ENCODE data around the gene ZACN. TPM values are rescaled to one million over a fixed set of nuclear protein-coding genes. Genes with fewer than 3 reads are reported as not detected.

The ZACN gene
- total RNA-seq, 1 donor from 2014 or later: 14.1 TPM

- Mint-ChIP-seq H3K36me3 (ENCODE audit: low read depth) (peaks cover 27% of the 10 kb centered on the region), H3K27ac (no peak overlapping the region), H3K4me1 (ENCODE audit: low read depth) (peaks cover 6% of the 10 kb centered on the region), H3K4me3 (ENCODE audit: low read depth) (no peak overlapping the region), H3K27me3 (ENCODE audit: low read depth) (peaks cover 31% of the 10 kb centered on the region), H3K9me3 (no peaks in the 10 kb centered on the region)
- DNase-seq (ENCODE audit: low spot score): no peak
- intact Hi-C loops (cut with micrococcal nuclease): no loop called here
Observed at GRCh38 chr17:76080768-76081287, 1.8 kb downstream of the ZACN start.

GRCh38 chr17:76081295-76082210 is 2.6 kb downstream of the ZACN start:
- Mint-ChIP-seq H3K27ac (no peak overlapping the region), H3K27me3 (ENCODE audit: low read depth) (peaks cover 24% of the 10 kb centered on the region), H3K4me3 (ENCODE audit: low read depth) (no peak overlapping the region), H3K9me3 (no peaks in the 10 kb centered on the region), H3K4me1 (ENCODE audit: low read depth) (peaks cover 3% of the 10 kb centered on the region), H3K36me3 (ENCODE audit: low read depth) (peaks cover 29% of the 10 kb centered on the region)
- no peak for DNase-seq (ENCODE audit: low spot score)
- intact Hi-C loops (cut with micrococcal nuclease): no loop called here

DNA sequence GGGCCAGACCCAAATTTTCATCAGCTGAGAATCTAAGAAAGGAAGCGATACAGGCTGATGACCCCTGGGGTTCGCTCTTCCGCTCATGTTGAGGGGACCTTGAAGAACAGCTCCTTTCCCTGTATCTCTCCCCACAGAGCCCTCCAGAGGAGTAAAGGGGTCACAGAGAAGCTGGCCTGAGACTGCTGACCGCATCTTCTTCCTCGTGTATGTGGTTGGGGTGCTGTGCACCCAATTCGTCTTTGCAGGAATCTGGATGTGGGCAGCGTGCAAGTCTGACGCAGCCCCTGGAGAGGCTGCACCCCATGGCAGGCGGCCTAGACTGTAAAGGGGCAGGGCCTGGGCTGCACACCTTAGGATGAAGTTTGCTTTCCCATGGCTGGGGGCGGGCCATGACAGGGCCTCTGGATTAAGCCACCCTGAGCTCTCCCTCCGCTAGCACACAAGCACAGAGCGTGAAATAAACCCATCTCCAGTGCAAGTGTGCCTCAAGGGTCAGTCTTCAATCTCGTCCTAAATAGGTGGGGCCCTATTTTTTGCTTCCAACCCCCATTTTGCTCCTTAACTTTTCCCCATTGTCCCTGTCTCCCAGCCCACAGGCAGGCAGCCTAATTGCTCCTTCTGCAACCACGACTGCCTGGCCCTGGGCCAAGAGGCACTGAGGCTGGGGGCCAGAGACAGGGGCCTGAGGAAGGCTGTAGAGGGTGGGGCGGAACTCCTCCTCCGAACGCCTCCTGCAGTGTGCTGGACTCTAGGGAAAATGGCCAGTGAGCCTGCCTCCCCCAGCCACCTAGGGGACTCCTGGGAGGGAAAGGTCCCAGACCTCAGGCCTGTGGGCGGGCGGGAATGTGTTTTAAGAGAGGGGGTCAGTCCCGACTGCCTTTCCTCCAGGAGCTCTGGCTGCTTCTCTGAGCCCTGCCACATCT is 3.6 kb downstream of the ZACN start:
- no peak overlapping the region for H3K27ac Mint-ChIP-seq
- intact Hi-C loops (cut with micrococcal nuclease): no loop called here
- H3K36me3 Mint-ChIP-seq (ENCODE audit: low read depth): peaks cover 28% of the 10 kb centered on the region
- DNase-seq (ENCODE audit: low spot score): no peak
- no peaks in the 10 kb centered on the region for H3K9me3 Mint-ChIP-seq
- no peaks in the 10 kb centered on the region for H3K4me1 Mint-ChIP-seq (ENCODE audit: low read depth)
- H3K27me3 Mint-ChIP-seq (ENCODE audit: low read depth): peaks cover 14% of the 10 kb centered on the region
- no peak overlapping the region for H3K4me3 Mint-ChIP-seq (ENCODE audit: low read depth)

DNA sequence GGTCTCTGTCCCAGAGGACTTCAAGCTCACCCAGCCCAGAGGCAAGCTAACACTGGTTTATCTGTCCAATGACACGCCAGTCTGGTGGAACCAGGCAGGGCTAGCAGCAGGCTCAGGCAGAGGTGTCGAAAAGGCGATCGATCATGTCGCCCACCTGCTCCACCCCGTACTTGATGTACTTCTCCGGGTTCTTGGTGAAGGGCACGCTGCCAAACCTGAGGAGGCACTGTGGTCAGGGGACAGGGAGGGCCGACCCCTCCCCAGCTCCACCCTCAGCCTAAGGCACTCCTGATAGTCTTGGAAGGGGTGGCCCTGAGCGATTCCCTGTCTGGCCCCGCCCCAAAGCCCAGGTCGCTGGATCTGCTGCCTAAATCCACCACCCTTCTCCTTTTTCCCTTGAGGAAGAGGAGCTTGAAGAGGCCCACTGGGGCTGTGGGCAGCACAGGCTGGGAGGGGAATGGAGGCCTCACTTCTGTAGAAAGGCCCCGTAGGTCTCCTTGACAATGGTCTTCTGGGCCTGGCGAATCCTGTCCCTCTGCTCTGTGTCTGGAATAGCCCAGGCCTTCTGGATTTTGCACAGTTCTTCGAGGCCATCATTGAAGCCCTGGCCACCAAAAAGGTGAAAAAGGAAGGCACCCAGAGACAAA is 4.7 kb downstream of the ZACN start:
- intact Hi-C loops (cut with micrococcal nuclease): no loop called here

DNA sequence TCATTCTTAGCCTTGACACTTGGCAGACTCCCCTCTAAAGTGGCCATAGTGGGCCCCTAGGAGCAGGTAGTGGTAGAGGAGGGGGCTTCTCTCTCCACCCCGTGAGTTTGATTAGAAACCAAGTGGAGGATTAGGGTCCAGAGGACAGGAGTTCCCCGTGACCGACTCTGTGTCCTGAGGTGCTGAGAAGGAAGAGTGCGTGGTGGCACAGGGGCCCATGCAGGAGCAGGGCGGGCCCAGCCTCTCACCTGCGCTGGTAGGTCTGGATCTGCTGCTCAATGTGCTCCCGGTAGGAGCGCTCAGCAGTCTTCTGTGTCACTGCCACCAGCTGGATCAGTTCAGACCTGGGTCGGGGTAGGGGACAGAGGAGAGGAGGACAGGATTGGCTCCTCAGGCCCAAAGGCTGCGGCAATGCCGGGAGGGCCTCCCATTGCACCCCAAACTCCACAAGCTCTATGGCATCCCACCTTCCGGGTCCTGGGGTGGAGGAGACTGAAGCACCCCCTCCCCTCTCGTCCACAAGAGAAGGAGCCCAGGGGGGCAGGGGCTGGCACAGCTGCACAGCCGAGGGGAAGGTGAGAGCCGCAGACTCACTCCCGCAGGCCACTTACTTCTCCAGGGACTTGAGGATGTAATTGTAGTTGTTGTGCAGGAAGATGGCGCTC is 6.2 kb downstream of the ZACN start:
- DNase-seq (ENCODE audit: low spot score): no peak
- H3K27me3 Mint-ChIP-seq (ENCODE audit: low read depth): no peaks in the 10 kb centered on the region
- no peaks in the 10 kb centered on the region for H3K4me1 Mint-ChIP-seq (ENCODE audit: low read depth)
- no peak overlapping the region for H3K27ac Mint-ChIP-seq
- no peaks in the 10 kb centered on the region for H3K9me3 Mint-ChIP-seq
- peaks cover 51% of the 10 kb centered on the region for H3K36me3 Mint-ChIP-seq (ENCODE audit: low read depth)
- intact Hi-C loops (cut with micrococcal nuclease): no loop called here
- no peak overlapping the region for H3K4me3 Mint-ChIP-seq (ENCODE audit: low read depth)

More for the DNA sequence above, 4.7 kb downstream of the ZACN start:
- Mint-ChIP-seq H3K4me1 (ENCODE audit: low read depth) (no peaks in the 10 kb centered on the region), H3K36me3 (ENCODE audit: low read depth) (peaks cover 37% of the 10 kb centered on the region), H3K27me3 (ENCODE audit: low read depth) (peaks cover 7% of the 10 kb centered on the region), H3K27ac (no peak overlapping the region), H3K4me3 (ENCODE audit: low read depth) (no peak overlapping the region), H3K9me3 (no peaks in the 10 kb centered on the region)
- no peak for DNase-seq (ENCODE audit: low spot score)

DNA sequence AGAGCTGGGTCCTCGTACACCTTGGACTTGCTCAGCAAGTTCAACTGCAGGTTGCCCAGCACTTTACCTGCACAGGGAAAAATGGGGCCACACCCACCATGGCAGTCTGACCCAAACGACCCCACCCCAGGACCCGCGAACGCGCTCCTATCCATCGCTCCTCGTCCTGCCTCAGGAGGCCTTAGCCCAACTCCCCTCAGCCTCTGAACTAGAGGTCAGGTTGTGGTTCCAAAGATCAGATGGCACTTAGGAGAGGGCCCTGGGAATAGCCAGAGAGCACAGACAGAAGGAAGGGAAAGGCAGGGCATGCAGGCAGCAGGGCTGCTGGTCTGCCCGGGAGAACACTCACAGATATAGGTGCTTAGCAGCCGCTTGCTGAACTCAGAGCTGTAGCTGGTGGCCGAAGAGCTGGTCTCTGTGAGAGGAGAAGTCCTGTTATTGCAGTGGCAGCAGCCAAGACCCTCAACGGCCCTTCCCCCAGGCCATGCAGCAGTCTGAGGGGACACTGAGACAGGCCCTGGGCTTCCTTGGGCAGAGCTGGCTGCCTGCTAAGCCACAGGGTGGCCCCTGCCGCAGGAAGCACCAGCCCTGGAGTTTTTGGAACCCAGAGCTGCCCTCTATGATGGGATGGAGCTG is 6.9 kb downstream of the ZACN start:
- Mint-ChIP-seq H3K27me3 (ENCODE audit: low read depth) (no peaks in the 10 kb centered on the region), H3K9me3 (no peaks in the 10 kb centered on the region), H3K4me1 (ENCODE audit: low read depth) (no peaks in the 10 kb centered on the region)

DNA sequence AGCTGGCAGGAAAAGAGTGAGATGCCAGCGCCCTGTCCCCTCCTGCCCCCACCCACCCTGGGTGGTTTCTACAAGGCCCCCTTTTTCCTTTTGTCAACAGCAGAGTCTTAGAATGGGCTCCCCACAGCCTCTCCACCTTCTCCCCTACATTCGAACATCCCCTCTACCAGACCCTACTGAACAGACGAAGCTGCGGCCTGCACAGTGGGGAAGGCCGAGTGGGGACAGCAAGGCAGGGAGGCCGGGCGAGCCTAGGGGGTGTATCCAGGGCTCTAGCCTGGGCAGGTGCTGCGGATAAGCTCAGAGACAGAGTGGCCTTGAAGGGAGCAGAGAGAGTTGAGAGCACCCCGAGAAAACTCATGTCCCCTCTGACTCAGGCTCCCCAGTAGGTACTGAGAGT is 7.4 kb downstream of the ZACN start:
- no peak overlapping the region for H3K4me3 Mint-ChIP-seq (ENCODE audit: low read depth)
- peaks cover 56% of the 10 kb centered on the region for H3K36me3 Mint-ChIP-seq (ENCODE audit: low read depth)
- intact Hi-C loops (cut with micrococcal nuclease): no loop called here
- H3K27ac Mint-ChIP-seq: no peak overlapping the region
- H3K9me3 Mint-ChIP-seq: no peaks in the 10 kb centered on the region
- H3K4me1 Mint-ChIP-seq (ENCODE audit: low read depth): no peaks in the 10 kb centered on the region
- H3K27me3 Mint-ChIP-seq (ENCODE audit: low read depth): no peaks in the 10 kb centered on the region
- DNase-seq (ENCODE audit: low spot score): no peak

More for the DNA sequence above, 6.9 kb downstream of the ZACN start:
- Mint-ChIP-seq H3K27ac (no peak overlapping the region), H3K4me3 (ENCODE audit: low read depth) (no peak overlapping the region), H3K36me3 (ENCODE audit: low read depth) (peaks cover 51% of the 10 kb centered on the region)
- DNase-seq (ENCODE audit: low spot score): no peak
- intact Hi-C loops (cut with micrococcal nuclease): no loop called here

GRCh38 chr17:76087531-76087930 is 8.5 kb downstream of the ZACN start:
- Mint-ChIP-seq H3K4me1 (ENCODE audit: low read depth) (peaks cover 2% of the 10 kb centered on the region), H3K36me3 (ENCODE audit: low read depth) (peaks cover 62% of the 10 kb centered on the region), H3K27me3 (ENCODE audit: low read depth) (no peaks in the 10 kb centered on the region), H3K4me3 (ENCODE audit: low read depth) (no peak overlapping the region), H3K9me3 (no peaks in the 10 kb centered on the region), H3K27ac (no peak overlapping the region)
- intact Hi-C loops (cut with micrococcal nuclease): no loop called here
- no peak for DNase-seq (ENCODE audit: low spot score)

GRCh38 chr17:76088041-76088867 is 9.3 kb downstream of the ZACN start:
- H3K27me3 Mint-ChIP-seq (ENCODE audit: low read depth): no peaks in the 10 kb centered on the region
- intact Hi-C loops (cut with micrococcal nuclease): no loop called here
- peaks cover 2% of the 10 kb centered on the region for H3K4me1 Mint-ChIP-seq (ENCODE audit: low read depth)
- DNase-seq (ENCODE audit: low spot score): no peak
- peaks cover 65% of the 10 kb centered on the region for H3K36me3 Mint-ChIP-seq (ENCODE audit: low read depth)
- H3K27ac Mint-ChIP-seq: no peak overlapping the region
- no peak overlapping the region for H3K4me3 Mint-ChIP-seq (ENCODE audit: low read depth)
- no peaks in the 10 kb centered on the region for H3K9me3 Mint-ChIP-seq

DNA sequence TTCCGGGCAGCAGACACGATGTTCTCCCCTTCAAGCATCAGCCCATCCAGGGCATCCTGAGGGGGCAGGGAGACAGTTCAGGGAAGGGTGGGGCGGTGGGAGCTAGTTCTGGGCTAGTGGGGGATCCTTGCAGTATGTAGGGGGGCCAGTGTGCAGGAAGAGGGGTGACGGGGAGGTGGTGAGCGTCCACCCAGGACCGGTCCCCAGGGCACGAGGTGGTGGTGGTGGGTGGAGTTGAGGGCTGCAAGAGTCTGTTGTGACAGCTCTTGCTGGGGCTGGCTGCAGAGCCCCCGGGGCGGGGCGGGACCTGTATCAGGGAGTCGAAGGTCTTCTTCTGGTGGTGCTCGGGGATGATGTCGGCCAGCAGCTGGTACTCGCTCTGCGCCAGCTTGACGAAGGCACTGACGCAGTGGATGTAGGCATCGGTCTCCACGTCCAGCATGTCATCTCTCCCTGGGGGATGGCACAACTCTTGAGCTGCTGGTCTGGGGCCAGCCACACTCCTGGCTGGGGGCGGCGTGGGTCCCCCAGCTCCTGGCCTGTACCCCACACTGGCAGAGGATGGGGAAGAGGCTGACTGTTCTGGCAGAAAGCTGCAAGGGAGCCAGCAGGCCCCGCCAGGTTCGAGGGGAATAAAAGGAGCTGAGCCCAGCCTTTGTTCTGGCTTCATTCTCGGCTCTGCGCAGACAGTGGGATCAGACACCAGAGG is 10.0 kb downstream of the ZACN start:
- H3K4me1 Mint-ChIP-seq (ENCODE audit: low read depth): peaks cover 2% of the 10 kb centered on the region
- H3K27ac Mint-ChIP-seq: no peak overlapping the region
- H3K36me3 Mint-ChIP-seq (ENCODE audit: low read depth): peaks cover 66% of the 10 kb centered on the region
- intact Hi-C loops (cut with micrococcal nuclease): no loop called here
- no peak overlapping the region for H3K4me3 Mint-ChIP-seq (ENCODE audit: low read depth)
- H3K27me3 Mint-ChIP-seq (ENCODE audit: low read depth): no peaks in the 10 kb centered on the region
- H3K9me3 Mint-ChIP-seq: no peaks in the 10 kb centered on the region
- no peak for DNase-seq (ENCODE audit: low spot score)

All from activated T-helper 2 cell treated with anti-CD3 and anti-CD28 coated beads, Interferon-gamma antibody, Interleukin-2, Interleukin-4, amounts not matched to agents 10 μg/mL and 5 μg/mL and 100 μg/mL, durations not matched to agents 14 hours and 24 hours and 36 hours (primary cell).